EH (cell line): ENCODE results near the gene GALNT12.

Source experiments
- DNase-seq: peaks from one replicate; pipeline ENCODE4 v3.0.0-alpha.2; 2015; ENCODE audit warnings: low read depth

GALNT12 gene

DNA sequence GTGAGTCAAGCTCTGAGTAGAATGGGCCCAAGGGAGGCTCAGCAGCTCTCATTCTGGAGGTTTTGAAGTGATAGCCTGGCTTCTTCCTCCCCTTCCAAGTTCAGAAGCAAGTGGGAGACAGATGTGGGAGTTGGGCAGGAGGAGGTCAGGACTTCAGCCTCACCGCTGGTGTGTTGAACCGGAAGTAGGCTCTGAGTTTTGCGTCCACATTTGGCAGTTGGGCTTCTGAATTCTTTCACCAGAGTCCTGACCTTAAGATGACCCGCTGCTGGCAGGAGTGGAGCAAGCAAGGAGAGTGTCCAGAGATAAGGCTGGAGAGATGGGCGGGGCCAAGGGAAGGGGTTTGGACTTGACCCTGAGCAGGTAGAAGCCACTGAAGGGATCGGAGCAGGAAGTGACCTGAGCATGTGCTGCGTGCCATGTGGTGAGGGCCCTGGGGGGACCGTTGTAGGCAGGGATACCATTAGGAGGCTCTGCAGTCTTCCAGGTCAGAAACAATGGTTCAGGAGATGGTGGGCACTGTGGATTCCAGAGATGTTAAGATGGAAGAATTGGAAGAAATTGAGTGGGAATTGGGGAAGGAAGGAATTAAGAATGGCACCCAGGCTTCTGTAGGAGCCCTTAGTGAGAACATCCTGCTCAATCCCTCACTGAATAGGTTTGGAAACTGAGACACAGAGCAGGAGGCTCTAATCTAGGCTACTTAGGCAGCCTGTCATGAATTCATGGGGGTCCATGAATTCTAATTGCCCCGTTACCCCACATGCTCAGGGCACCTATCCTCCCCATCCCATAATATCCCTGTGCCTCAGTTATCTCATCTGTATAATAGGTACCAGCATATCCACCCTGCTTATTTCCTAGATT is 25.9 kb downstream of the GALNT12 start:
- DNase-seq: no peak

DNA sequence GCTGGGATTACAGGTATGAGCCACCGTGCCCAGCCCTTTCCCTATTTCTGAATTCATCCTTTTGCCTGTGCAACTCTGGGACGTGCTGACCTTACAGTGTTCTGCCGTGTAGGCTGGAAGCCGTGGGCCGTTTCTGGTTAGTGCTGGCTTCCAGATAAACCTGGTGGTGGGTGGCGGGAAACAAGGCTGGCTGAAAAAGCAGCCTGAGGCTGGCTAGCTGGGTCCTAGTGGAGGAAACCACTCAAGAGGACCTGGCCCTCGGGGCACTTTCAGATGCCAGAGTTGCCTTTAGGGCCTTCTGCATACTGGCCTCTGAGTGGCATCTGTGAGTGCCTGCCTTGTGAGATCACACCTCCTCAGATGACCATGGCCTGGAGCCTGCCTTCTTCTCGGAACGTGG is 26.9 kb downstream of the GALNT12 start:
- no peak for DNase-seq

DNA sequence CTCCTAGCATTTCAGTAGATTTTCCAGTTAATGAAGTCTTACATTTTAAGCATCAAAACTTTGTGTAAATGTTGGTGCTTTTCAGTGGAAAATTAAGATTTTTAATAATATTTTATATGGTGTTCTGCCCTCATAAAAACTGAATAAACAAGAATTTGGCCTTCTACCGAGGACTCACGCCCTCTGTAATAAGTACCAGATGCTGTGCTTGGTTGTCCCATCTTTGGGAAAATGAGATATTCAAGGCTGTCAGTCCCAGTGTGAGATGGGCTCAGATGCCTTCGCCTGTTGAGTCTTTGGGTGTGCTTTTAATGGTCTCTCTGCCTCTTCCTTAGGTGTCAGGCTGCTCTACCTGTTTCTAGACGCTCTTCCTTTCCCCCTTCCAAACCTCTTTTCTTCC is 28.7 kb downstream of the GALNT12 start:
- no peak for DNase-seq

DNA sequence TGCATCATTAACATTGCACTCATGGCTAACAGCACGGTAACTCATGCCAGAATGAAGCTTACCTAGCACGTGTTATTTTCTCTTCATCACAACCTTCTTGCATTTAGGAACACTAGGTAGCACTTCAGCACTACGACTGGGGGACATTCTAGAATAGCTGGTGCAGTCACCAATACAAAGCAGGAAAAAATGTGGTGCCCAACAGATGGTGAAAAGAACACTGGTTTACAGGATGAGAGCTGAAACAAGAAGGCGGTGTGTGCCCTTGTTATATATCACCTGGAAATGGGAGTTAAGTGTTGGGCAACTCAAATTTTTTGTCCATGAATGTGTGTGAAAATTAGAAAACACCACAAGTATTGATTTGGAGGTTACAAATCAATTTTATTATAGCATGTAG is 30.0 kb downstream of the GALNT12 start:
- DNase-seq: no peak

DNA sequence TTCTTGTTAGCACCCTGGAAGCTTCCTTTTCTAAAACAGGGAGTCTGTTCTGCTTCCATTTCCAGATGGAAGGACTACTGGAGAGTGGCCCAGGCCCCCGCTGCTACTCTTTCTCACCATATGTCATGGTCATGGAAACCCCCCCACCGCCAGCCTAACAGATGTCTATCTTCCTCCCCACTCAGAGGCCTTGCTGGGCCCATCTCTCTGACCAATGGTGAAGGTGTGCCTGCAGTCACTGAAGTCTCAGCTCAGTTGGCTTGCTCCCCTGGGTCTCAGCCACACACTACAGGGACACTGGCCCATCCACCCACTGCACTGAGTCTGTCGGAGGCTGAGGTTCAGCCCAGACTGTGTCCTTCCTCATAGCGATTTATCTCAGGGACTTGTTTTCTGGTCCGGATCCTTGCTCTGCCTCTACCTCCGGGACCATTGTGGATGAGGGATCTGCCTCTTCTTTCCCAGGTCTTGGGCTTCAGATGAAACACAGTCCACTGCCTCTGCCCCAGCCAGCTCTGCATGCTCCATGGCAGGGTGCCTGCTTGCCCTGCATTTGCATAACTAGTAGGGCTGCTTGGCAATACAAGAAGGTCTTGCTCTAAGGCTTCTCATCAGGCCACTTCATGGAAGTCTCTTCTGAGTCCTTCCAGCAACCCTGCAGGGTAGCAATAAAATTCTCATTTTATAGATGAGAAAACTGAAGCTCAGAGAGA is 30.8 kb downstream of the GALNT12 start:
- DNase-seq: no peak

DNA sequence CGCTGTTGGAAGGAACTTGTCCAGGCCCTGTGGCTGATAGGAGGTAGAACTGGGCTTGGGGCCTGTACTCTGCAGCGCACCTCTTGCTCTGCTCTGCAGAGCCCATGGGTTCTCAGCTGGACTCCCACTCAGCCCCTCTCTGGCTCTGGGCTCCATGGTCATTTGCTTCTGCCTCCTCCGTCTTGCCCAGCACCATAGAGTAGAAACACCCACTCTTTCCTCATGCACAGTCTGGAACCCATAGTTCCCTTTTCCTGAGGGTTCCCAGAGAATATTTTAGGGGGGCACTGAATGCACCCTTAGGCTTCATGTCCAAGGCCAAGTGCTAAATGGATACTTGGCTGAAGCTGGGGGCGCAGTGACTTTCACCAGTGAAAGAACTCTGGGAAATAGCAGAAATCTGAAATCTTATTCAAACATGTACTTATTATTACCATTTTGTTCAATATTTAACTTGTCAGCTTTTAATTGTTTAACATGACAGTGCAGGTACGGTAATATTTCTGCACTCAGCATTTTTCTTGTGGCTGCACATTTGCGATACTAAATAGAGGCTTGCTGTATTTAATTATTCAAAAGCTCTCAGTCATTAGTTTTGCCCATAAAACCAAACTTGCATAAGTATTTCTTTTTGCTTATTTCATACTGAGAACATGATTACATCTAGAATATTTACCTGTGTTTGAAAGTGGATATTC is 31.5 kb downstream of the GALNT12 start:
- no peak for DNase-seq

DNA sequence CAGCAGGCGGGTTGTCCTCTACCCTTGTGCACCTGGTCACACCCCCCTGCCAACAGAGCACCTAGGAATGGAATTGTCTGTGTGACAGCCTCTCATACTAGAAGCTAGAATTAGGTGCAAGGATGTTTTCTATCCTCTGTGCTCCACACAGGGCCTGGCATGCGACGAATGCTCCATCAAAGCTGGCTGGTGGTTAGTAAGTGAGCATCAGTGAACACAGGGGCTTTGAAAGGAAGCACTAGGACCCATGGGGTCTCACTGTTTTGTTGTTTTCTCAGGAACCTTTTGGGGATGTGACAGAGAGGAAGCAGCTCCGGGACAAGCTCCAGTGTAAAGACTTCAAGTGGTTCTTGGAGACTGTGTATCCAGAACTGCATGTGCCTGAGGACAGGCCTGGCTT is 32.3 kb downstream of the GALNT12 start:
- DNase-seq: no peak

DNA sequence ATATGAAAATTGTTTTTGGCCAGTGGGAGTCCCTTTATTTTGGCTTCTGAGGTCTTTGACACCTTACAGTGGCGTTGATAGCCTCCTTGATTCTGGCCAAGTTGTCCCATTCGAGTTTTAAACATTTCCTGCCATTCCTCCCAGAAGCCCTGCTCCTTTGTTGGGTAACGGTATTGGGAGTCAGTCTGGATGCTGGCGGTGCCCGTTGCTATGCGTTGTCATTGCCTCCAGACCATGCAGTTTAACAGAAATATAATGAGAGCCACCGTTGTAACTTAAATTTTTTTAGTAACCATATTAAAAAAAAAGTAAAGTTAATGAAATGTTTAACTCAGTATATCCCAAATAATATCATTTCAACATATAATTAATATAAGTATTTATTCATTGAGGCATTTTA is 35.0 kb downstream of the GALNT12 start:
- no peak for DNase-seq

DNA sequence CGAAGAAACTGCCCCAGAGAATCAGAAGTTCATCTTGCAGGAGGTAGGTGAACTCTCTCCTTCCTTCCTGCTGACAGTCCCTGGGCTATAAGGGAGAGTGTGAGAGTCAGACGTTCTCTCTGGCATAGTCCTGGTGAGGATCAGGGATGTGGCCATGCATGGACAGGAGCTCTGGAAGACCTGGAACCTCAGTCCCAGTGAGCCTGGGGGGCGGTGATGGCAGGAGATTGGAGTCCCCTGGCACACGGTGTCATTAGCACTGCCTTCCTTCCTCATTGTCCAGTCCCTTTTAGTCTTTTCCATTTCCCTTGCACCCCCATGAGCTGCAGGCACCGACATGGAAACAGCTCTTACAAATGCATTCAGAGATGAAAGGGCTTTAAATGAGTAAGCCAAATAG is 38.6 kb downstream of the GALNT12 start:
- no peak for DNase-seq

DNA sequence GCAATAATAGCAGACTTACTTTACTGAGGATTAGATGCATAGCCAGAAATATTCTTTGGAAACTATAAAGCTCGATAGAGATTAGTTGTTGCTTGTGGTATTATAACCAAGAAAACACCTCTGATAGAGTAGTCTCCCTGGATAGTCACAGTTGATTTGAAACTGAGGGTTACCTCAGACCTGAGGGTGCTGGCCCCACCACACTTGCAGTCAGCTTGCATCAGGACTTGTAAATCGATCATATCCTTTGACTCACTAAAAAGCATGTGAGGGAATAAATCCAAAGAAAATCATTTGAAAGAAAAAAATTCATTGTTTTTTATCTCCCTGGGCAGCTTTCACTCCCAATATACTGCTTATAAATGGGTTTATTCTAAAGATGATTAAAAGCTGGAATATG is 39.4 kb downstream of the GALNT12 start:
- DNase-seq: no peak

DNA sequence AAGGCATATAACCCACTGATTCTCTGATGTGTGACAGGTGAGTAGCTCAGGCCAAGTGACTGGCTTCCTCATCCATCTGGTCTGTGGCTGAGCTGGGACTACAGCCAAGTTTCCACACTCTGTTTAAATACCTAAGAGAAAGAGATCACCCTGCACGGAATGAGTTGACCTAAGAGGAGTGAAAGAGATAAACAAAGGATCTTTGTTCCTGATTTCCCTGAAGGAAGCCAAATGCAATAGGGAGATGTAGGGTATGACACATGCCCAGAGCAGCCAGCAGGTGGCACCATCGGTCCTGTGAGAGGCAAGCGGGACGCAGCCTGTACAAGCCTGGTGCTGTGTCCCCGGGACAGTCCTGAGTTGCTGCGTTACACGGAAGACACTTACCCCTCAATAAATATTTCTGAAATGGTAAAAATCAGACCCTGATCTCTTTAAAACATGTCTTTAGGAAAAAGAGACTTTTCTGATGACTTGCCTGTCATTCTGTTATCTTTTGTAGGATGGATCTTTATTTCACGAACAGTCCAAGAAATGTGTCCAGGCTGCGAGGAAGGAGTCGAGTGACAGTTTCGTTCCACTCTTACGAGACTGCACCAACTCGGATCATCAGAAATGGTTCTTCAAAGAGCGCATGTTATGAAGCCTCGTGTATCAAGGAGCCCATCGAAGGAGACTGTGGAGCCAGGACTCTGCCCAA is 41.1 kb downstream of the GALNT12 start:
- peak; percentile 87 for DNase-seq

DNA sequence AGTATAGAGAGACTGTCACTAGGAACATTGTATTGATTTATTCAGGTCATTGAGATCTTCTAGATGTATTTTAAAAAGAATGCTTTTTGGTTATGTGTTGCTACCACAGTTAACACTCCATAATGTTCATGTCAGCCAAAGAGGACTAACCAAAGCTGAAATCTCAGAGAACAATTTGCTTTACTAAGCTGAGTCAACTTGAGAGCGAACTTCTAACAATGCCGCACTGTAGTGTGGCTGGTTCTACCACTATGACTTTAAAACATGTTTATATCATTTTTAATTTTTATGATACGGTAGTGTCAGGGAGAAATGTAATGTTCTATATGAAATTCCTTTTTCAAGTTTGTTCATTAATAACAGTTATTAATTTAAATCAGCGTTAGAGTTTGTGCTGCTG is 42.1 kb downstream of the GALNT12 start:
- no peak for DNase-seq

DNA sequence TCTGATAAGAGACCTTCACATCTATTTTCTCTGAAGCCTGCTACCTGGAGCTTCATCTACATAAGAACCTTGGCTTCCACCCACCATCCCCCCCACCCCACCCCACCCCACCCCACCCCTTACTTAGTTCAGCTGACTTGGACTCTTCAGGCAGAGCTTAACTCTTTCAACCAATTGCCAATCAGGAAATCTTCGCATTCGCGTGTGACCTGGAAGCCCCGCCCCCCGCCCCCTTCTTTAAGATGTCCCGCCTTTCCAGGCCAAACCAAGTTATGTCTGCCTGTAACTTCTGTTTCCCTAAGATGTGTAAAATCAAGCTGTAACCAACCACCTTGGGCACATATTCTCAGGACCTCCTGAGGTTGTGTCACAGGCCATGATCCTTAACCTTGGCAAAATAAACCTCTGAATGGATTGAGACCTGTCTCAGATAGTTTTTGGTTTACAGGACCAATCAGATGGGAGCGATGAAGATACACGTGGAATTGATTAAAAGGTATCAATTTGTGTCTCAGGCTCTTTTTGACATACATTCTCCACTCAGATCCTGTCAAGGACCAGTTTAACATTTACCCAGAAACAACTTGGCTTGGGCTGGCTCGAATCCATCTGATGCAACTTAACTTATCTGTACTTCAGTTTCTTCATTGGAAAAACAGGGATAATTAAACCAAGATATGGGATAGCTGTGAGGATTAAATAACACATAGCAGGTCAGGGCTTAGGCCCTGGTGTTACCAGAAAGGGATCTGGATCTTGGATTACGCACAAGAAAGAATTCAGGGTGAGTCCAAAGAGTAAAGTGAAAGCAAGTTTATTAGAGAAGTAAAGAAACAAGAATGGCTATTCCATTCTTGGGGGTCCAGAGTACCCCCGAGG is 43.6 kb downstream of the GALNT12 start:
- no peak for DNase-seq

DNA sequence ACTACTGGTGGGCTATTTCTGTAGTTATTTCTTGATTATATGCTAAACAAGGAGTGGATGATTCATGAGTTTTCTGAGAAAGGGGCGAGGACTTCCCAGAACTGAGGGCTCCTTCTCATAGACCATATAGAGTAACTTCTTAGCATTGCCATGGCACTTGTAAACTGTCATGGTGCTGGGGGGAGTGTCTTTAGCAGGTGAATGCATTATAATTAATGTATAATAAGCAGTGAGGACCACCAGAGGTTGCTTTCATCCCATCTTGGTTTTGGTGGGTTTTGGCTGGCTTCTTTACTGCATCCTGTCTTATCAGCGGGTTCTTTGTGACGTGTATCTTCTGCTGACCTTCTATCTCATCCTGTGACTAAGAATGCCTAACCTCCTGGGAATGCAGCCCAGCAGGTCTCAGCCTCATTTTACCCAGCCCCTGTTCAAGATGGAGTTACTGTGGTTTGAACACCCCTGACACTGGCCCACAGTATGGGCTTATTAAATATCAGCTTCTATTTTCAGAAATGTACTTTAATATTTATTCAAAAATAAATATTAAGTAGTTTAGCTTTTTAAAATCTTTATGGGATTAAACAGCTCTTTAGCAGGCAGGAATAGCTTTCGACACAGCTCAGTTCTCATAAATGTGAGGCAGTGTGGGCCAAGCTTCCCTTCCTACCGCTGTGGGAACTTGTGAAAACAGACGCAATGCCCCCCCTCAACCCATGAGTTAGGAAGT is 44.4 kb downstream of the GALNT12 start:
- DNase-seq: no peak

DNA sequence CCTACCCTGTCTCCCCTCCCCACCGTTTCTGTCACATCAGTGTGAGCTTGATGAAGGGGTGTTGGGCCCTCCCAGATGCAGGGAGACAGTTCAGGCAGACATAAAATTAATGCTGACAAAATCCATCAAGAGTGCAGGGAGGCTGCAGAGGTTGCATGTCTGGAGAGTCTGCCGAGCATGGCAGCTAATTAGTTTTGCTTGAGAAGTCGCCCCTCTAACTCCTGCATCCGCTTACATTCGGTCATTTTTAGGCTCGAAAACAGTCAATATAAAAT is 44.9 kb downstream of the GALNT12 start:
- no peak for DNase-seq

DNA sequence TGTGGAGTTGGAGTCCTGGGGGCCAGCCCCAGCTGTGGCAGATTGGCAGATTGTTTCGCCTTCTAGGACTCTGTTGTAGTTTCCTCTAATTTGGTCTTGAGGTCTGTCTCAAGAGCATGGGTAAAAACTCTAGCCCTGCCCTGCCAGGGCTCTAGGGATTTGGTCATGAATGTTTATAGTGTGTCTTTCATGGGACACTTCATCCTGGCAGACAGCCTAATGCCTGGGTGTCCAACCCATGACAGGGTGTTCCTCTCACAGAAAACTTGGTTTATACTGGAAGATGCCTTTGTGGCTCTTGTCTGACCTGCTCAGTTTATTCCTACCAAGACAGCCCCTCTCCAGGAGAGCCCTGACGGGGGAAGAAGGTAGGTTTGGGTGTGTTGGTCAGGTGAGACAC is 45.5 kb downstream of the GALNT12 start:
- no peak for DNase-seq

DNA sequence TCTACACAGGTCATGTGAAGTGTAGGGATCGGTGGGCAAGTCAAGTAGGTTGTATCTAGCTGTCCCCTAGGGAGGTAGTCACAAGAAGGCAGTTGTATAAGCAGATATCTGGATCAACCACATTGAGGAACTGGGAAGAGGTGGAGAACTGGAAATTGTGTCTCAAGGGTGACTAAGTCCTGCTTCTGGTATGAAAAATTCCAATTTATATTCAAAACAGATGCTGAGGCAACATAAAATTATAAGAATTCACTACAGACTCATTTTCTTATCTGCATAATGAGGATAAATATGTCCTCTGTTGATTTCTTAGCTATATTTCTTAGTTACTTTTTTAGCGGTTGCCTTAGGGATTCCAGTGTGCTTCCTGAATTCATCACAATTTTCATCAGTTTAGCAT is 46.8 kb downstream of the GALNT12 start:
- peak; percentile 92 for DNase-seq

DNA sequence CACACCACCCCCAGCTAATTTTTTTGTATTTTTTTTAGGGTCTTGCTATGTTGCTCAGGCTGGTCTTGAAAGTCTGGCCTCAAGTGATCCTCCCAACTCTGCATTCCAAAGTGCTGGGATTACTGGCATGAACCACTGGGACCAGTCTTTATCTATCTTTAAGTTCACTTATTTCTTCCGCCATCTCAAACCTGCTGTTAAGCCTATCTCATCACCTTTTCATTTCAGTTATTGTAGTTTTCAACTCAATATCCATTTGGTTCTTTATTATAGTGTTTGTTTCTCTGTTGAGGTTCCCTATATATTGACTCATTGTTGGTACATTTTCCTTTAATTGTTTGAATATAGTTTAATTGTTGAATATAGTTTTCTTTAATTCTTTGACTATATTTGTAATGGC is 48.1 kb downstream of the GALNT12 start:
- no peak for DNase-seq

DNA sequence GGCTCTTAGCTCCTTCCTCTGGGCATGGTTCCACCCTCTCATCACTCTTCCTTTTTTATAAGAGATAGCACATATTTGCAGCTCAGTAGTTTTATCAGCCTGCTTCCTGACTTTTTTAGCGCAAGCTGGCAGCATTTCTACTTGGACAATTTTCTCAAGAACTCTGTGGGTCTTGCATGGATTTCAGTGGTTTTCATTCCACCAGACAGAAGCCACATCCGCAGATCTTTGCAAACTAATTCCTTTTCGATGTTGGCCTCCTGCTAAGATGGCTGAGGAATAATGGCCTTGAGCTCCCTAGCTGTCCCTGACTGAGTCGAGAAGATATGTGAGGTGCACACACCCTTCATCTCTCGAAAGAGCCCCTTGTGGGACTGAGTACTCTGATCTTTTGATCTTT is 49.5 kb downstream of the GALNT12 start:
- DNase-seq: peak; percentile 82

DNA sequence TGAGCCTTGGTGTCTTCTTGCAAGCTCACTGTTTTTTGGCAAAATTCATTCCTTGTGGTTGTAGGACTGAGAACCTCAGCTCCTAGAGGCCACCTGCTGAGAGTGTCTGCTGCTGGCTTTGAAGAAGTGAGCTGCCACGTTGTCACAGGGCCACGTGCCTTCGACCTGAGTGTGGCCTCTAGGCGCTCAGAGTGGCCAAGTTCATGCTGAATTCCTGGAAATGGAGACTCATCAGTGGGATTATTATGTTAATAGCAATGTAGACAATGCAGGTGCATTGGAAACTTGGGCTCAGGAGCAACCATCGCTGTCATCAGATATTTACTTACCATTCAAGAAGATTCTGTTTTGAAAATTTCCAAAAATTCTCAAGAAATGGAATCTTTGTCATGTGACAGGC is 52.5 kb downstream of the GALNT12 start:
- no peak for DNase-seq

DNA sequence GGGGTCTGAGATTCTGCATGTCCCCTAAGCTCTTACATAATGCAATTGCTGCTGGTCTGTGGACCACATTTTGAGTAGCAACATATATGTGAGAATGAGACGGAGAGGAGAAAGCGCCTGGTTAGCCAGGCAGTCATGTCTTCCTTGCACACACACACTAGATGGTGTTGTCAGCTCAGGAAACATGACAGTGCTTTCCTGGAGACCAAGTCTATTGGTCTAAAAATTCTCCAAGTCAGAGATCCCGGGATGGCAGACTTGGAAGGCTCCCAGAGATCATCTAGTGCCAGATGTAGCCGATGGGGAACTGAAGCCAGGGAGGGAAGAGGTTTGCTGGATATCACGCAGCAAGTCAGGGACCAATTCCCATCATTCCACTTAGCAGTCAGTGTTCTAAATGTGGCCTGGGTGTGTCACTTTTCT is 53.4 kb downstream of the GALNT12 start:
- peak; percentile 98 for DNase-seq
